Measurements from ENCODE around the gene POLR2F. TPM values are rescaled to one million over a fixed set of nuclear protein-coding genes. Genes with fewer than 3 reads are reported as not detected.

Gene POLR2F
- total and polyA plus RNA-seq, 9 of the 15 experiments (the other 6 are each of a cell fraction or from before 2014, with no cell fraction given), result 98.9 to 410 (median 168) TPM

DNA sequence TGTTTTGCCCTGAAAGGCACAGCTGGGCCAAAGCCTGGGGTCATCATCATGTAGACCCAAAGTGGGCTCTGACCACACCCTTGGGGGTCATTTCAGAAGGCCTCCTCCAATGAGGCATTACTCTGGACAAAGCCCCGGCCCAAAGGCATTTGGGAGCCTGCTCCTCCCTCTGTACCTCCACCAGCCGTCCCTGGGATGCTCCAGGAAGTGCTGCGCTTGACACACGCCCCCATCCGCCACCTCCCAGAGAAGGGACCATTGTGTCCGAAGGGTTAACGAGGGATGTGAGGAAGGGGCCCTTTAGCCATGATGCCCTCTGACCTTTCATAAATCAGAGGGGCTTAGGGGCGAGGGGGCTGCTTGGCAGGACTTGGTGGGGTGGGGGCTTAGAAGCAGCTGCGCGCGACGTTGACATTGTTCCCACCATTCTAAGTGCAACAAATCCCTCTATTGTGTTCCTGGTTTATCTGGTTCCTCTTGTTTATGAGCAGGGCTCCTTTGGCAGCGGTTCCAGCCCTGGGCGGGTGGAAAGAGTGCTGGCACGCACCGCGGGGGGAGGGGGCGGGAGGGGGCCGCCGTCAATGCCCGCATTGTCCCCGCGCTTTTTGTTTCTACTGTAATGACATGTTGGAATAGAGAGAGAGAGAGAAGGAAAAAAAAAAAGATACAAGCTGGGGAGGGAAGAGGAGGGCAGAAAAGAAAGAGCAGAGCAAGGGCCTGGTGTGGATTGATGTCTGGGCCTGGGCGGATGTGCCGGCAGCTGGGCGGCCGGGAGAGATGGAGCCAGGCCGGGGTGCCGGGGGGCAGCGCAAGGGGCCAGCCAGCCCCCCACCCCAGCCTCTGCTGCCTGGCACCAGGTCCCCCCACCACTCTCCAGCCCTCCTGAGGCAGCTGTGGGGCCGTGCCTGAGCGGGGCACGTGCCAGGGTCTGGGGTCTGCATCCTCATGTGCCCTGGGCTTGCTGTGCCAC, 63.0 kb downstream of the POLR2F start (continued):
- TF ChIP-seq EZH2 (IDR thresholded peaks at IDR 0.05; ENCODE audit: borderline replicate concordance, low read depth, low read length) (no peak), TARDBP (IDR thresholded peaks at IDR 0.05) (no peak), NCOA1 (IDR thresholded peaks at IDR 0.05; ENCODE audit: low read depth) (peak; percentile 17; the same call in 1 of the 2 replicates)
- TF ChIP-seq, protein P1, sequence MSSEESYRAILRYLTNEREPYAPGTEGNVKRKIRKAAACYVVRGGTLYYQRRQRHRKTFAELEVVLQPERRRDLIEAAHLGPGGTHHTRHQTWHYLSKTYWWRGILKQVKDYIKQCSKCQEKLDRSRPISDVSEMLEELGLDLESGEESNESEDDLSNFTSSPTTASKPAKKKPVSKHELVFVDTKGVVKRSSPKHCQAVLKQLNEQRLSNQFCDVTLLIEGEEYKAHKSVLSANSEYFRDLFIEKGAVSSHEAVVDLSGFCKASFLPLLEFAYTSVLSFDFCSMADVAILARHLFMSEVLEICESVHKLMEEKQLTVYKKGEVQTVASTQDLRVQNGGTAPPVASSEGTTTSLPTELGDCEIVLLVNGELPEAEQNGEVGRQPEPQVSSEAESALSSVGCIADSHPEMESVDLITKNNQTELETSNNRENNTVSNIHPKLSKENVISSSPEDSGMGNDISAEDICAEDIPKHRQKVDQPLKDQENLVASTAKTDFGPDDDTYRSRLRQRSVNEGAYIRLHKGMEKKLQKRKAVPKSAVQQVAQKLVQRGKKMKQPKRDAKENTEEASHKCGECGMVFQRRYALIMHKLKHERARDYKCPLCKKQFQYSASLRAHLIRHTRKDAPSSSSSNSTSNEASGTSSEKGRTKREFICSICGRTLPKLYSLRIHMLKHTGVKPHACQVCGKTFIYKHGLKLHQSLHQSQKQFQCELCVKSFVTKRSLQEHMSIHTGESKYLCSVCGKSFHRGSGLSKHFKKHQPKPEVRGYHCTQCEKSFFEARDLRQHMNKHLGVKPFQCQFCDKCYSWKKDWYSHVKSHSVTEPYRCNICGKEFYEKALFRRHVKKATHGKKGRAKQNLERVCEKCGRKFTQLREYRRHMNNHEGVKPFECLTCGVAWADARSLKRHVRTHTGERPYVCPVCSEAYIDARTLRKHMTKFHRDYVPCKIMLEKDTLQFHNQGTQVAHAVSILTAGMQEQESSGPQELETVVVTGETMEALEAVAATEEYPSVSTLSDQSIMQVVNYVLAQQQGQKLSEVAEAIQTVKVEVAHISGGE (CRISPR knock-in tag; IDR thresholded peaks at IDR 0.05), result peak in 1 of 3 experiments; percentile 95; a peak in 2 of 6 replicates
